NCI-H510A treated with DMSO at 0.1 percent for 48 hours (cell line): ENCODE data around the gene FGF18.
A peak's percentile ranks its signal among the peaks of the same experiment; 100 is the strongest.
"Not testable (repeated sequence)": the region's sequence is repeated elsewhere in the genome, so short reads cannot be mapped to it uniquely, and the experiment has no call there.

Experiments used
- DNase-seq: peaks from one replicate; lab custom pipeline; 2025; lab: John Stamatoyannopoulos, UW

FGF18 gene, protein sequence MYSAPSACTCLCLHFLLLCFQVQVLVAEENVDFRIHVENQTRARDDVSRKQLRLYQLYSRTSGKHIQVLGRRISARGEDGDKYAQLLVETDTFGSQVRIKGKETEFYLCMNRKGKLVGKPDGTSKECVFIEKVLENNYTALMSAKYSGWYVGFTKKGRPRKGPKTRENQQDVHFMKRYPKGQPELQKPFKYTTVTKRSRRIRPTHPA

DNA sequence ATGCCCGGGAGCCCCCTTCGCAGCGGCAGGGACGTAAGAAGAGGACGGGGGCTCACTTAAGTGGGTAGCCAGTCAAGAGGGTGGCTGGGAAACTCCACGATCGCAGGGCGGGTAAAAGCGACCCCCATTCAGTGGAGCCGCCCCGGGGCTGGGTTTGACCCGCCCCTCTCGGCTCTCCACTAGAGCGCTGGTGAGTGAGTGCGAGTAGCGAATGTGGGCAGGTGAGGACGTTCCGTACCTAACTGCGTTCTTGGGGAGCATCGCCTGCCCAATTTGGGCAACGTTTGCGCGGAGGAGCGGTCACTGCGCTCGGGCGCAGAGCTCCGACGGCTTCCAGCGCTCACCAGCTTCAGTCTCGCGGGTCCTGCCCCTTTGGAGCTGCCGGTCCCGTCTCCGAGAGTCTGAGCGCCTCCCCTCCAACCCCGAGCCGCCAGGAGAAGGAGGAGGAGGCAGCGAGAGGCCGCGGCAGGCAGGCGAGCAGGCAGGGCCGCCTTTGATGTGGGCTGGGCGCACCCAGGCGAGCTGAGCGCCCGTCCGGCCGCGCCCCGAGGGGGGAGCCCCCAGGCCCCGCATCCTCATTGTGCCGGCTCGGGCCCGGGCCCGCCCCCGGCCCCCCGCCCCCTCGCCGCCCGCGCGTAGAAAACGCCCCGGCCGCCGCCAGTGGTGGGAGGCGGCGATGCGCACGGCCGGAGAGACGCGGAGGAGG lies at the start of gene FGF18:
Gene FGF18 (plus strand): TSS at position 666 of the 706 bp plus-strand sequence. CDS start 553 bp downstream, outside the sequence.
- DNase-seq, result peak; percentile 14

DNA sequence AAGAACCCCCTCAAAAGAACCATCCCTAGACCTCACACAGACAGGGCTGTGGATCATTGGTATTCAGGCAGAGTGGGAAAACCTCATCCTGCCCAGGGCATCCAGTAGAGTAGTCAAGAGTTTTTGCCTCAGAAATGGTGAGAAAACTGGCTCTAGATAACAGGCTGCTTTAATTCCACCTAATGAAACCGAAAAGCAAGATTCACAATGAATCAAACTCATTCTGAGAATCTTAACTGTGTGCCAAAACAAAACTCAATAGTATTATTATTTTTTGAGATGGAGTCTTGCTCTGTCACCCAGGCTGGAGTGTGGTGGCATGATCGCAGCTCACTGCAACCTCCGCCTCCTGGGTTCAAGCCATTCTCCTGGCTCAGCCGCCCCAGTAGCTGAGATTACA lies 49.5 kb upstream of the FGF18 start:
- DNase-seq, result no peak

DNA sequence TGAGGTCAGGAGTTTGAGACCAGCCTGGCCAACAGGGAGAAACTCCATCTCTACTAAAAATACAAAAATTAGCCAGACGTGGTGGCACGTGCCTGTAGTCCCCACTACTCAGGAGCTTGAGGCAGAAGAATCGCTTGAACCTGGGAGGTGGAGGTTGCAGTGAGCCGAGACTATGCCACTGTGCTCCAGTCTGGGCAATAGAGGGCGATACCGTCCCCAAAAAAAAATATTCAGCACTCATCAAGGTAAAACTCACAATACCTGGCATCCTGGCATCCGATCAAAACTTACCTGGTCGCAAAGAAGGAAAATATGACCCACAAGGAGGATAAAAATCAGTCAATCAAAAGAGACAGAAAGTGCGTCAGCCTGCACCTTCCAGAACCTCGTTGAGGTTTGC lies 48.6 kb upstream of the FGF18 start:
- not testable (repeated sequence) for DNase-seq

DNA sequence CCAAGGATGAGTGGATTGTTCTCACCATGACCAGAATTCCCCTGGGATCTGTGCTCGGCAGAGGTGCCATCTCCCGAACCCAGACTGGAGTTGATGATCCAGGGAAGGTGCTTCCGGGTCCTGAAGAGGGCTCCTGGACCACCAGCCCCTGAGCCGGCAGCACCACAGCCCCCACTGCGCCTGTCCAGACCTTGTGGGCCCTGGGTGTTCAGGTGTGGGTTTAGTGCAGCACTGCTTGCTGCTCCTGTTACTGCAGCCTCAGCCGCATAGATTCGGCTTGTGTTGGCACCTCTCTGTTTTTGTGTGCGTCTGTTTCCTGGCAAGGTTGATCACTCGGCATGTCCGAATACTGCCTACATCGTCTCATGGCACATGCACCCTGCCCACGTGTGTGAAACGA lies 48.1 kb upstream of the FGF18 start:
- no peak for DNase-seq

DNA sequence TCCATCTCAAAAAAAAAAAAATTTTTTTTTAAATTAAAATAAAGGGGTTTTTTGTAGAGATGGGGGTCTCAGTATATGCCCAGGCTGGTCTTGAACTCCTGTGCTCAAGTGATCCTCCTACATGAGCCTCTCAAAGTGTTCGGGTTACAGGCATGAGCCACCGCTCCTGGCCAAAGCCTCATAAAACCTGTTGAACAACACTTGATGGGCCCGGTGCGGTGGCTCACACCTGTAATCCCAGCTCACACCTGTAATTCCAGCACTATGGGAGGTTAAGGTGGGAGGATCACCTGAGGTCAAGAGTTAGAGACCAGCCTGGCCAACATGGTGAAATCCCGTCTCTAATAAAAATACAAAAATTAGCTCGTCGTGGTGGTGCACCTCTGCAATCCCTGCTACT lies 39.5 kb upstream of the FGF18 start:
- DNase-seq, result no peak

DNA sequence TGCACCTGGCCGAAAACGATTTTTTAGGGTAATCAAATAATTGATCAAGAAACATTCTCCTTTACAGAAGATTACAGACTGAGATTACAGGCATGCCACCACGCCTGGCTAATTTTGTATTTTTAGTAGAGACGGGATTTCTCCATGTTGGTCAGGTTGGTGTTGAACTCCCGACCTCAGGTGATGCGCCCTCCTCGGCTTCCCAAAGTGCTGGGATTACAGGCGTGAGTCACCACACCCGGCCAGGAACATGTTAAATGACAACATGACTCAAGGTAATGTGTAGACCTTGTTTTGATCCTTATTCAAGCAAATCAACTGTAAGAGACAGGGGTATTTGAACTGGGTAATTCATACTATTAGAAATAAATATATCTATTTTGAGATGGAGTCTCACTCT lies 35.0 kb upstream of the FGF18 start:
- not testable (repeated sequence) for DNase-seq

DNA sequence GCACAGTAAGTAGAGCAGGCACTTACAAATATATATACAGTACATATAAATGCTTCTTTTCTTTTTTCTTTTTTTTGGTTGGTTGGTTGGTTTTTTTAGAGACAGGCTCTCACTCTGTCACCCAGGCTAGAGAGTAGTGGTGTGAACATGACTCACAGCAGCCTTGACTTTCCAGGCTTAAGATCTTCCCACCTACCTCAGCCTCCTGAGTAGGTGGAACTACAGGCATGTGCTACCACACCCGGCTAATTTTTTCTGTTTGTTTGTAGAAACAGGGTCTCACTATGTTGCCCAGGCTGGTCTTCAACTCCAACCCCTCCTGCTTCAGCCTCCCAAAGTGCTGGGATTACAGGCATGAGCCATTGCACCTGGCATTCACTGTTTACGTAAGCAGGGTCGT lies 34.4 kb upstream of the FGF18 start:
- not testable (repeated sequence) for DNase-seq

DNA sequence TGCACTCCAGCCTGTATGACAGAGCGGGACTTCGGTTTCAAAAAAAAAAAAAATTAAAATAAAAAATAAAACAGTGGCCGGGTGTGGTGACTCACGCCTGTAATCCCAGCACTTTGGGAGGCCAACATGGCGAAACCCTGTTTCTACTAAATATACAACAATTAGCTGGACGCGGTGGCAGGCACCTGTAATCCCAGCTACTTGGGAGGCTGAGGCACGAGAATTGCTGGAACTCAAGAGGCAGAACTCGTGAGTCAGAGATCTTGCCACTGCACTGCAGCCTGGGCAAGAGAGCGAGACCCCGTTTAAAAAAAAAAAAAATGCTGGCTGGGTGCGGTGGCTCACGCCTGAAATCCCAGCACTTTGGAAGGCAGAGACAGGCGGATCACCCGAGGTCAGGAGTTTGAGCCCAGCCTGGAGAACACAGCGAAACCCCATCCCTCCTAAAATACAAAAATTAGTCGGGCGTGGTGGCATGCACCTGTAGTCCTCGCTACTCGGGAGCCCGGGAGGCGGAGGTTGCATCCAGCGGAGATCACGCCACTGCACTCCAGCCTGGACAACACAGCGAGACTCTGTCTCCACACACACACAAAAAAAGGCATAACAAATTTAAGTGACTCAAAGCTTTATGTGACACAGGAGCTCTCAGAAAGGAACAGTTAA lies 33.3 kb upstream of the FGF18 start:
- no peak for DNase-seq

DNA sequence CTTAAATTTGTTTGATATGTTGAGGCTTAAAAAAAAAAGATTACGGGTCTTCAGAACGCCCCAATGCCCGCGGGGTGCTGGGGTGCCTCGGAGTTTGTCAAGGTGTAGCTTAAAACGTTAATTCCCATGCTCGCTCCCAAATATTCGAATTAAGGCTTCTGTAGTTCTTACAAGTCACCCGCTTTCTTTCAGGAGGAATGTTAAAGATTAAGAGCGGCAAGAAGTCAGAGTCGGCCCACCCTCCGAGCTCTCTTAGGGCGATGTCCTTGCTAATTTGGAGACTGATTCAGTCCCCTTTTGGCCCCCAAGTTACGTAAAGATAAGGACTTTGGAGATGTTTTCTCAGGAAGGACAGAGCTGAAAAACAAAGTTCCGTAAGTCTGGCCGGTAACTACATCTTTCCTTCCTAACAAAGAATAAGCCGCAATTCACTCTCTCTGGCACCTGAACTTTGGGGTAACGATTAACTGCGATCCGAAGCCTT lies 32.5 kb upstream of the FGF18 start:
- peak; percentile 36 for DNase-seq

DNA sequence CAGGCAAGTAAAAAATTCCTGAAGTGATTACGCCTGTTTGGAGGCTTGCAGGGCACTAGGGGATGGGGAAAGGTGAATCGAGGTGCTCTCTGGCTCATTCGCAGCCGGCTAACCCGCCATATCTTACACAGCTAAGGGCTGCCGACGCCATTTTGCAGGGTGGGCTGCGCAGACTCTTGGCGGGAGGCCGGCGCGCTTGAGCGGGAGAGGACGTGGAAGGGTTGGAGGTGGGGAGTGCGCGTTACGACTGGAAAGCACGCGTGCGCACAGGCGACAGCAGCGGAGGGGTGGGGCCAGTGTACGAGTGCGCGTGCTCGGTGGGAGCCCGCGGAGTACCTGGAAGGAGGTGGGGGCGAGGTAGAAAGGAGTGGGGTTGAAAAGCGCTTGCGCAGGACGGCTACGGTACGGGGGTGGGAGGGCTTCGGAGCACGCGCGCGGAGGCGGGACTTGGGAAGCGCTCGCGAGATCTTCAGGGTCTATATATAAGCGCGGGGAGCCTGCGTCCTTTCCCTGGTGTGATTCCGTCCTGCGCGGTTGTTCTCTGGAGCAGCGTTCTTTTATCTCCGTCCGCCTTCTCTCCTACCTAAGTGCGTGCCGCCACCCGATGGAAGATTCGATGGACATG lies 32.0 kb upstream of the FGF18 start, which contains the start of gene NPM1:
Gene NPM1 (plus strand): TSS at position 505 of the 625 bp plus-strand sequence. CDS start 100 bp downstream, at position 605.
- peak; percentile 94 for DNase-seq

DNA sequence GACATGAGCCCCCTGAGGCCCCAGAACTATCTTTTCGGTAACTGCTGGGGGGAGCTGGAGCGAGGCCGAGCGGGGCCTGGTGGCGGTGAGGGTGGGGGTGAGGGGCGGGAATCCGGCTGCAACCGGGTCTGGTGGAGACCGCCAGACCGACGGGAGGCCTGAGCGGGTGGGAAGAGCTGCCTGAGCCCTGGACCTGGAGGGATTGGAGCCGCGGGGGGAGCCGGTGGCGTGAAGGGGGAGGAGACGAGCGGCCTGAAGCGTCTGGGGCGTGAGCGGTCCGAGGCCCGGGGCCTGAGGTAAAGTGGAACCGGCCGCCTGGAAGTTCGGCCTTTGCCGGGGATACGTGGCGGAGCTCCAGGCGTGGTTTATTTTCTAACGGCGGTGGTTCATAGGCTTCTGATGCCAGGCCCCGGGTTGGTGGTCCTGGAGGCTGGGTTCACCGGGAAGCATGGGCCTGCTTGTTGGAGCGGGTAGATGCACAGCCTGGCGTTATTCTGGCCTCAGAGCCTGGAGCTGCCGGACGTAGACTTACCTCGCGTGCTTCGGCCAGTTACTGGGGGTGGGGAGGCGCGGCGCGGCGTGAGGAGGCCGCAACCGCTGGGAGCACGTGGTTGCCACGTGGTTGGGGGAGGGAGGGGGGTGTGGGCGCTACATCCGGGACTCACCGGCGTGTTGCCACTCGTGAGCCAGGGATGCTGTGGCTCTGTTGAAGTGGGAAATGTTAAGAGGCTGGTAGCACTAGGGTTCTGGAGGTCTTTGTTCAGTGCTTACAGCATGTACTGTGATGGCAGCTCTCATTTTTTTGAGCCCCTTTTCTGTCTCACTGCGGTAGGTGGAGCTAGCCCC lies 31.3 kb upstream of the FGF18 start:
- DNase-seq, result peak; percentile 13

DNA sequence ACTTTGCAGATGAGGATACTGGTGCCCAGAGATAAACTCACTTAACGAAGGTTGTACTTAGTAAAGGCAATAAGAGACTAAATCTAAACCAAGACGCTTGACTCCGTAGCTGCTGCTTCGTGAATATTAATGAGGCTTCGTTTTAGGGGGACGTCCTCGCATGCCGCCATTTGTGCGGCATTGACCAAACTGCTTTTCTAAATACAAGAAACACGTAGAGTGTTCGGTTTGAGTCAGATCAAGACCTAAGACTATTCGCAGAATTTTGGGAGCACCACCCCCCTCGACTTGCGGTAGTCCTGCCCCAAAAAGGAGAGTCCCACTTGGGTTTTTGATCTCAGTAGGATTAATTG lies 30.7 kb upstream of the FGF18 start:
- no peak for DNase-seq

DNA sequence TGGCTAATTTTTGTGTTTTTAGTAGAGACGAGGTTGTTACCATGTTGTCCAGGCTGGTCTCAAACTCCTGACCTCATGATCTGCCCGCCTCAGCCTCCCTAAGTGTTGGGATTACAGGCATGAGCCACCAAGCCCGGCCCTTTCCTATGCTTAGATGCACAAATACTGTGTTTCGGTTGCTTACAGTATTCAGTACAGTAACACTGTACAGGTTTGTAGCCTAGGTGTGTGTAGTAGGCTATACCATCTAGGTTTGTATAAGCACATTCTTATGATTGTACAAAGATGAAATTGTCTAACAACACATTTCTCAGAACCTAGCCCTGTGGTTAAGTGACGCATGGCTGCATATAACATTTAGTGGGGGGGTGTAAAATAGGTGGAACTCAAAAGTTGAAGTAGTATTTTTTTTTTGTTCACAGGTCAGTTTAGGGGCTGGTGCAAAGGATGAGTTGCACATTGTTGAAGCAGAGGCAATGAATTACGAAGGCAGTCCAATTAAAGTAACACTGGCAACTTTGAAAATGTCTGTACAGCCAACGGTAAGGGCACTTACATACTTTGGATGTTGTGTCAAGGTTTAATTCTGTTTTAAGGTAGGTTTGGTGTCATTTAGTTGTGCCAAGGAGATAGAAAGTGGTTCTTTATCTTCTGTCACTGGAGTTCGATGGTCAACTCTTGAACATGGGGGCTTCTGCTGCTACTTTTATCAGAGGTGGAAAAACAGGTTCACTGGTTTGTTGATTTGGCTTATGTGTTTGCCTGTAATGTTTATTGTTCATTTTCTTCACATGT lies 28.4 kb upstream of the FGF18 start:
- no peak for DNase-seq

DNA sequence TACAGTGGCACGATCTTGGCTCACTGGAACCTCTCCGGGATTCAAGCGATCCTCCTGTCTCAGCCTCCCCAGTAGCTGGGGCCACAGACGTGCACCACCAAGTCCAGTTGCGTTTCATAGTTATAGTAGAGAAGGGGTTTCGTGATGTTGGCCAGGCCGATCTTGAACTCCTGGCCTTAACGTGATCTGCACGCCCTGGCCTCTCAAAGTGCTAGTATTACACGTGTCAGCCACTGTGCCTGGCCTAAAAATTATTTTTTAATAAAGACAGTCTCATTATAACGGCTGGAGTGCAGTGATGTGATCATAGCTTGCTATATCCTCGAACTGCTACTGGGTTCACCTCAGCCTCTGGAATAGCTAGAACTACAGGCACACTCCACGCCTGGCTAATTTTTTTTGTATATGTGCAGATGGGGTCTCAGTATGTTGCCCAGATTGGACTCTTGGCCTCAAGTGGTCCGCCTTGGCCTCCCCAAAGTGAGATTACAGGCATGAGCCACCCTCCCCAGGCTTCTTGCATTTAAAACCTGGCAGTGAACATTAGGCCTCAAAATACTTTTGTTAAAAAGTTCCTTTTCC lies 27.4 kb upstream of the FGF18 start:
- no peak for DNase-seq

DNA sequence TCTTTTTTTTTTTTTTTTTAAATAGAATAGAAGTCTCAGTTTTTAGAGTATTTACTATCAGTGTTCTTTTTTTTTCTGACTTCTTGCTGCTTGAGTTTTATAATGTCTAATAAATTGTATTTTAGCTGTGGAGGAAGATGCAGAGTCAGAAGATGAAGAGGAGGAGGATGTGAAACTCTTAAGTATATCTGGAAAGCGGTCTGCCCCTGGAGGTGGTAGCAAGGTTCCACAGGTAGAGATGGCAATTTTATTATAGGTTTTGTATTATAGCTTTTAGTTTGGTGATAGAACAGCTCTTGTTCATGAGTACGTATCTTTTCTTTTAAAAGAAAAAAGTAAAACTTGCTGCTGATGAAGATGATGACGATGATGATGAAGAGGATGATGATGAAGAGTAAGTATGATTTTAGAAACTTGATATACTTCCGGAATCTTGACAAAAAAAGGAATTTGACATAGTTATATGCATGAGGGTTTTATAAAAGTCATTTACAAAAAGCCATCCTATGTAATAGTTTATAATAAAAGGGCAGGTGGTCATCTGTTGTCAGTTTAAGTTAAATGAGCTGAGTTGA lies 26.8 kb upstream of the FGF18 start:
- DNase-seq, result no peak

DNA sequence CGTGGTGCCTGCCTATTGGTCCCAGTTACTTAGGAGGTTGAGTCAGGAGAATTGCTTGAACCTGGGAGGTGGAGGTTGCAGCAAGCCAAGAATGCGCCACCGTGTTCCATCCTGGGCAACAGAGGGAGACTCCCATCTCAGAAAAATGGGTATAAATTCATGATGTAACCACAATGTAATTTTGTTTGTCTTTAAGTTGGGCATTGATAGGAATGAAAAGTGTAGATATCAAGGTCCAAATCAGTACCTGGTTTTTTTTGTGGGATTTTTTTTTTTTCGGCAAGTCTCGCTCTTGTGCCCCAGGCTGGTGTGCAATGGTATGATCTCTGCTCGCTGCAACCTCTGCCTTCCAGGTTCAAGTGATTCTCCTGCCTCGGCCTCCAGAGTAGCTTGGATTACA lies 24.4 kb upstream of the FGF18 start:
- no peak for DNase-seq

DNA sequence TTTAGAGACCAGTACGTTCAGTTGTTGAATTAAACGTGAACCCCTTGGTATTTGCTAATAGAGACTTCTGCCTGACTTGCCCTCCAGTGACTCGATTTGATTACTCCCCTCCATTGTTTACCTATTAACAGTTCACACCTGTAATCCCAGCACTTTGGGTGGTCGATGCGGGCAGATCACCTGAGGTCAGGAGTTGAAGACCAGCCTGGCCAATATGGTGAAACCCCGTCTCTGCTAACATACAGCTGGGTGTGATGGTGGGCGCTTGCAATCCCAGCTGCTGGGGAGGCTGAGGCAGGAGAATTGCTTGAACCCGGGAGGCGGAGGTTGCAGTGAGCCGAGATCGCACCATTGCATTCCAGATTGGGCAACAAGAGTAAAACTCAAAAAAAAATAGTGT lies 22.9 kb upstream of the FGF18 start:
- not testable (repeated sequence) for DNase-seq

DNA sequence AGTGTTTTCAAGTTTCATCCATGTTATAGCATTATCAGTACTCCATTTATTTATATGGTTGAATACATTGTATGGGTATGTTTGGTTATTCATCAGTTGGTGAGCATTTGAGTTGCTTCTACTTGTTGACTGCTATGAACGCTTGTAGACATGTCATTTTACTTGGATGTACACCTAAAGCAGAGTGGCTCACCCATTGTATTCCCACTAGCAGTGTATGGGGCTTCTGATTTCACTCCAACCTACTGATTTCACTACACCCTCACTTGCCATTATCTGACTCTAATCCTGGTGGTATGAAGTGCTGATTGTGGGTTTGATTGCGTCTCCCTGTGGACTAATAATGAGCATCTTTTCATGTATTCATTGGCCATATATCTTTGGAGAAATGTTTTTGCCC lies 22.3 kb upstream of the FGF18 start:
- no peak for DNase-seq

DNA sequence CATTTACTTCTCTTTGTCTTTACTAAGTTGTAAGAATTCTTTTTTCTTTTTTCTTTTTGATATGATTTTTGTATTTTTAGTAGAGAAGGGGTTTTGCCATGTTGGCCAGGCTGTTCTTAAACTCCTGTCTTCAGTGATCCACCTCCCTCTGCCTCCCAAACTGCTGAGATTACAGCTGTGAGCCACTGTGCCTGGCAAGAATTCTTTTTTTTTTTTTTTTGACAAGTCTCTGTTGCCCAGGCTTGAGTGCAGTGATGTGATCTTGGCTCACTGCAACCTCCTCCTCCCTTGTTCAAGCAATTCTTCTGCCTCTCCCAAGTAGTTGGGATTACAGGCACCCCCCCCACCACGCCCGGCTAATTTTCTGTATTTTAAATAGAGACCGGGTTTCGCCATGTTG lies 21.8 kb upstream of the FGF18 start:
- DNase-seq, result no peak

DNA sequence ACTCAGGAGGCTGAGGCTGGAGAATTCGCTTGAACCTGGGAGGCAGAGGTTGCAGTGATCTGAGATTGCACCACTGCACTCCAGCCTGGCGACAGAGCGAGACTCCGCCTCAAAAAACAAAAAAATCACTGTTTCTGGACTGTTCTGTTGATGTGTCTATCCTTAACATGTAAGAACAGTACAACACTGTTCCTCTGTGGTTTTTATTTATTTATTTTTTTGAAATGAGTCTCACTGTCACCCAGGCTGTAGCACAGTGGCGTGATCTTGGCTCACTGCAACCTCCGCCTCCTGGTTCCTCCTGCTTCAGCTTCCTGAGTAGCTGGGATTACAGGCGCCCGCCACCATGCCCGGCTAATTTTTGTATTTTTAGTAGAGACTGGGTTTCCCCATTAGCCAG lies 20.8 kb upstream of the FGF18 start:
- not testable (repeated sequence) for DNase-seq
